D721Med (cell line): ENCODE measurements around the gene UAP1L1.

Experiments used
- DNase-seq: peaks from one replicate; pipeline ENCODE4 v3.0.0; 2011; ENCODE audit warnings: low spot score; ENCODE audit not compliant: insufficient read length
- FAIRE-seq: peaks from 2 replicates; lab custom pipeline; 2011; peaks lifted over from hg19 to GRCh38; lab: Jason Lieb, UNC
- CTCF ChIP-seq: IDR thresholded peaks from 2 replicates; pipeline ENCODE4 v1.5.1; 2012; ENCODE audit warnings: mild to moderate bottlenecking, control low read depth; ENCODE audit not compliant: insufficient read depth; ENCODE audit errors: missing control alignments

UAP1L1 gene

GRCh38 chr9:137074657-137075274 lies 2.6 kb upstream of the UAP1L1 start:
- no peak for FAIRE-seq
- no peak for DNase-seq
- no peak for TF ChIP-seq CTCF

GRCh38 chr9:137075275-137075775 lies 2.0 kb upstream of the UAP1L1 start:
- DNase-seq (no peak), FAIRE-seq (no peak)
- TF ChIP-seq CTCF: no peak

- TF ChIP-seq CTCF: no peak
- FAIRE-seq (no peak), DNase-seq (no peak)
Observed at GRCh38 chr9:137076636-137077009, 694 bp upstream of the UAP1L1 start.

GRCh38 chr9:137077758-137078693 lies 709 bp downstream of the UAP1L1 start:
- no peak for TF ChIP-seq CTCF
- FAIRE-seq (no peak), DNase-seq (no peak)

GRCh38 chr9:137078701-137079400 lies 1.5 kb downstream of the UAP1L1 start:
- DNase-seq: no peak
- TF ChIP-seq CTCF: no peak
- FAIRE-seq: no peak

- no peak for DNase-seq
- no peak for TF ChIP-seq CTCF
- FAIRE-seq: no peak
Observed at GRCh38 chr9:137079401-137079787, 2.1 kb downstream of the UAP1L1 start.
